ENCODE measurements around the gene ZNF565.
"Not testable (repeated sequence)": the region's sequence is repeated elsewhere in the genome, so short reads cannot be mapped to it uniquely, and the experiment has no call there.

The ZNF565 gene

DNA sequence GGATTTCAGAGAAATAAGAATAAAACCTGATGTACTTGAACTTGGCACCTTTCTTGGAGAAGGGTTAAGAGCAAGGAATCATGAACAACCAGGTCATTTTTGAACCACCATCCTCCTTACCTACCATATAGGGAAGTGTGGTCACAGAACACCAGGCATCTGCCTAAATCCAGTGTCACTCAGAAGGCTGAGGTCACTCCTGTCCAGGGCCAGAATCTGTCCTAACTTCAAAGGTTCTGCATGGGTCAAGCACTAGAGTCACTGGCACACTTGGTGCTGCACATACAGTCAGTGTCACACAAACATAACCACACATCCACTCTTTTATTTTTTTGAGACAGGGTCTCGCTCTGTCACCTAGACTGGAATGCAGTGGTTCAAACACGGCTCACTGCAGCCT, 1.6 kb downstream of the ZNF565 start:
- DNase-seq (ENCODE audit: low read depth): no peak

DNA sequence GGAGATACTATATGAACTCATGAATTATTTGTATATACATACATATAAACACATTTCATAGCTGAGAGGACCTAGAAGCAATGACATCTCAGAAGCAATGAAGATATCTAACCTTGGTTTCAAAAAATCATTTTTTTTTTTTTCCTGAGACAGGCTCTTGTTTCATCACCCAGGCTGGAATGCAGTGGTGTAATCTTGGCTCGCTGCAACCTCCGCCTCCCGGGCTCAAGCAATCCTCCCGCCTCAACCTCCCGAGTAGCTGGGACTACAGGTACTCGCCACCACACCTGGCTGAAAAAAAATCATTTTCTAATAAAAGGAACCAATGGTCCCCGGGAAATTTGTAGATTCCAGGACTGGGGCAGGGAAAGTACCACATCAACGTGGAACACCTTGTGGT, 4.0 kb downstream of the ZNF565 start:
- no peak for DNase-seq (ENCODE audit: low read depth)

DNA sequence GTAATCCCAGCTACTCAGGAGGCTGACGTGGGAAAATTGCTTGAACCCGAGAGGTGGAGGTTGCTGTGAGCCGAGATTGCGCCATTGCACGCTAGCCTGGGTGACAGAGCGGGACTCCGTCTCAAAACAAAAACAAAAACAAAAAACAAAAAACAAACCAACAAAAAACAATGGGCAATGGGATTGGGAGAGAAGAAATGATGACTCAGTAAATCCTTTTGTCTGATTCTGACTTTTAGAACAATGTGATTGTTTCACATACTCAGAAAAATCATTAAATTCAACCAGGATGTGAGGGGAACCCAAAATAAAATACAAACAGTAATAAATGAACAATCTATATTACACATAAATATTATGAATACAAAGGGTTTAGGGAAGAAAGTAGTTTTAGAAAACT, 5.1 kb downstream of the ZNF565 start:
- no peak for DNase-seq (ENCODE audit: low read depth)

DNA sequence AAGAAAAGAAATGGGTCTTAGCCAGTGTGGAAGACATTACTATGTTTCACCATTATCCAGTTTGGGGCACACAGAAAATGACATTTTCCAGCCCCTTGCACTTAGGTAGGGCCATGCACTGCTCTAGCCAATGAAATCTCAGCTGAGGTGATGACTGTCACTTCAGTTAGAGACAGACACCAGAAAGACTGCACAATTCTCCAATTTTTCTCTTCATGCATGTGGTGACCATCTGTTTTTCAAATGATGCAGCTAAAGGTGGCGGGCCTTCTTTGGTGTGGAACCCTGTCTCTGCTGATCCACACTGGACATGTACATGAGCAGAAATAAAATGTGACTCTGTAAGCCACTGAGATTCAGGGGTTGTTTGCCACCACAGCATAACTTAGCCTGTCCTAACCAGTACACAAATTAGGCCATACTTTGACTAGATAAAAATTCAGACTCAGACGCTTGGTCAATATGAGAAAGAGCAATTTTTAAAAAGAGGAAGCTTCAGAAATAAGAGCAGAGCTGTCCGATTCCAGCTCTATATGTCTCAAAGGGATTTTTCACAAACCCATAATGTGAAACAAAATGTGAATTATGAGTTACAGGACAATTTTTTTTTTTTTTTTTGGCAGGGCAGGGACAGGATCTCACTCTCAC, 6.7 kb downstream of the ZNF565 start:
- no peak for DNase-seq (ENCODE audit: low read depth)

DNA sequence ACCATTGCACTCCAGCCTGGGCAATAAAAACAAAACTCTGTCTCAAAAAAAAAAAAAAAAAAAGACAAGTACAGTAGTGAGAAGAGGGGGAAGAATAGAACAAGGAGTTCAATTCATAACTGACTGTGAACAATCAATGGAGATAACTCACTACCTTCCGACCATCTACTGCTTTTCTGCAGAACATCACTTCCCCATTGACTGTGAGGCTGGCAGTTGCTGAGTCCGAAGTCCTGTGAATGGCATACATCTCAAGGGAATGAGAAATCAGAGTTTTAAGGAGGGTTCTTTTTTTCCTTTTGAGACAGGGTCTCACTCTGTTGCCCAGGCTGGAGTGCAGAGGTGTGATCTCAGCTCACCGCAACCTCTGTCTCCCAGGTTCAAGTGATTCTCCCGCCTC, 11.2 kb downstream of the ZNF565 start:
- no peak for DNase-seq (ENCODE audit: low read depth)

DNA sequence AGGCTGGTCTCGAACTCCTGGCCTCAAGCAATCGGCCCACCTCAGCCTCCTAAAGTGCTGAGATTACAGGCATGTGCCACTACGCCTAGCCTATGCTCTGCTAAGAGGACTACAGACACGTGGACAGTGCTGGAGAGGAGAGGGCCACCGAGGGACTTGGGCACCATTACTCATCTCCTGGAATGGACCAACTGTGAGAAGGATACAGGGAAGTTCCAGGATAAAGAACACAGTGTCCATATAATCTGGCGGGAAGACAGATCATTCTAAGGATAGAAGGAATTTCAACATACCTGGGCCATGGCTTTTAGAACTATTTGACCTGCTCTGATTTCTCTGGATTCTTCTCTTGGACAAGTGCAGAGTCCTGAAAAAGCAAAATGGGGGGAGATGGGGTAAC, 12.8 kb downstream of the ZNF565 start:
- DNase-seq (ENCODE audit: low read depth): no peak

DNA sequence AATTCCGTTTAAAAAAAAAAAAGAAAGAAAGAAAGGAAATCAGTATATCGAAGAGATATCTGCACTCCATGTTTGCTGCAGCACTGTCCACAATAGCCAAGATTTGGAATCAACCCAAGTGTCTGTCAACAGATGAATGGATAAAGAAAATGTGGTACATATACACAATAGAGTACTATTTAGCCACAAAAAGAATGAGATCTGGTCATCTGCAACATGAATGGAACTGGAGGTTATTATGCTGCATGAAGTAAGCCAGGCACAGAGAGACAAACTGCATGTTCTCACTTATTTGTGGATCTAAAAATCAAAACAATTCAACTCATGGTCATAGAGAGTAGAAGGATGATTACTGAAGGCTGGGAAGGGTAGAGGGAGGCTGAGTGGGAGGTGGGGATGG, 16.3 kb downstream of the ZNF565 start:
- DNase-seq (ENCODE audit: low read depth): no peak

DNA sequence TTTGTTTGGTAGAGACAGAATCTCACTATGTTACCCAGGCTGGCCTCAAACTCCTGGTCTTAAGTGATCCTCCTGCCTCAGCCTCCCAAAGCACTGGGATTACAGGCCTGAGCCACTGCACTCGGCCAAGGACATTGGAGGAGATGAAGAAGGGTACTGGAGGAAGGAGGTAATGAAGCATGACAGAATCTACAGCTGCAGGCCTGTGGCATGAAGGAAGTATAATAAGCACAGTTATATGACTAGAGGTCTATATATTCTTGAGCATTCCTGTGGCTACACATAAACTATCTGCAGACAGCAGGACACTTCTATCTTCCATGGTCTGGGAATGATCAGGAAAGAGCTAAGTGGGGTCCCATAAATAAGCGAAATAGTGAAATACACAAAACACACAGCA, 18.2 kb downstream of the ZNF565 start:
- no peak for DNase-seq (ENCODE audit: low read depth)

DNA sequence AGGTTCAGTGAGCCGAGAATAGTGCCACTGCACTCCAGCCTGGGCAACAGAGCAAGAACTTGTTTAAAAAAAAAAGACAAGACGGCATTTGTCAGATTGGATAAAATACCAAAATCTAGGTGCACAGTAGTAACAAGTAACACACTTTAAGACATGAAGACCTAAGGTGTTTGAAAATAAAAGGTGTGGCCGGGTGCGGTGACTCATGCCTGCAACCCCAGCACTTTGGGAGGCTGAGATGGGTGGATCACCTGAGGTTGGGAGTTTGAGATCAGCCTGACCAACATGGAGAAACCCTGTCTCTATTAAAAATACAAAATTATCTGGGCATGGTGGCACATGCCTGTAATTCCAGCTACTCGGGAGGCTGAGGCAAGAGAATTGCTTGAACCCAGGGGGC, 27.7 kb downstream of the ZNF565 start:
- DNase-seq (ENCODE audit: low read depth): not testable (repeated sequence)

DNA sequence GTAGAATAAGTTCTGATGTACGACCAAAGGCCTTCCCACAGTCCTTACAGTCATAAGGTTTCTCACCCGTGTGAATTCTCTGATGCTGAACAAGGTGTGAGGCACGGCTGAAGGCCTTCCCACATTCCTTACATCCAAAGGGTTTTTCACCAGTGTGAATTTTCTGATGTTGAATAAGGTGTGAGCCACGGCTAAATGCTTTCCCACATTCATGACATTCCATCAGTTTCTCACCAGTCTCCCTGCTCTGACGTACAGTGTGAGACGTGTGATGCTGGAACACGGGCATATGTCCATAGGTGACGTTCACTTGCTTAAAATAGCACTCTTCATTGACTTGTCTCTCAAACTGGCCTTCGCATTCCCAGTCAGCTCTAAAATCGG, 31.2 kb downstream of the ZNF565 start:
- DNase-seq (ENCODE audit: low read depth): no peak

DNA sequence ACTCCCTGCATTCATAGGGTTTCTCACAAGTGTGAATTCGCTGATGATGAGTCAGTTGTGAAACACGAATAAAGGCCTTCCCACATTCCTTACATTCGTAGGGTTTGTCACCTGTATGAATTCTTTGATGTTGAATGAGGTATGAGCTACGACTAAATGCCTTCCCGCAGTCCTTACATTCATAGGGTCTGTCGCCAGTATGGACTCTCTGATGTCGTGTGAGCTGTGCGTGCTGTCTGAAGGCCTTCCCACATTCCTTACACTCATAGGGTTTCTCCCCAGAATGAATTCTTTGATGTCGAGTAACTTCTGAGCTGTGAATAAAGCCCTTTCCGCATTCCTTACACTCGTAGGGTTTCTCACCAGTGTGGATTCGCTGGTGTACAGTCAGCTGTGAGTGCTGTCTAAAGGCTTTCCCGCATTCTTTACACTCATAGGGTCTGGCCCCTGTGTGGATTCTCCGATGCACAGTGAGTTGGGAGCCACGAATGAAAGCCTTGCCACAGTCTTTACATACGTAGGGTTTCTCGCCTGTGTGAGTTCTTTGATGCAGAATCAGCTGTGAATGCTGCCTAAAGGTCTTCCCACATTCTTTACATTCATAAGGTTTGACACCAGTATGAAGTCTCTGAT, 31.7 kb downstream of the ZNF565 start:
- DNase-seq (ENCODE audit: low read depth): no peak

DNA sequence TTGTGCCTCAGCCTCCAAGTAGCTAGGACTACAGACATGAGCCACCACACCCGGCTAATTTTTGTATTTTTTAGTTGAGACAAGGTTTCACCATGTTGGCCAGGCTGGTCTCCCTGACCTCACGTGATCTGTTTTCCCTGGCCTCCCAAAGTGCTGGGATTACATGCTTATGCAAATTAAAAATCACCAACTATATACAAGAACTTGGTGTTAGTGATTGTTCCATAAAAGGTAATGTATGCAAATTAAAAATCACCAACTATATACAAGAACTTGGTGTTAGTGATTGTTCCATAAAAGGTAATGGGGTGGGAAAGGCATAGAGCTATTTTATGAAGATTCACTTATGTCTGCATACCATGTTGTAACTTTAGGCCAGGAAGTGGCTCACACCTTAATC, 35.4 kb downstream of the ZNF565 start:
- not testable (repeated sequence) for DNase-seq (ENCODE audit: low read depth)

DNA sequence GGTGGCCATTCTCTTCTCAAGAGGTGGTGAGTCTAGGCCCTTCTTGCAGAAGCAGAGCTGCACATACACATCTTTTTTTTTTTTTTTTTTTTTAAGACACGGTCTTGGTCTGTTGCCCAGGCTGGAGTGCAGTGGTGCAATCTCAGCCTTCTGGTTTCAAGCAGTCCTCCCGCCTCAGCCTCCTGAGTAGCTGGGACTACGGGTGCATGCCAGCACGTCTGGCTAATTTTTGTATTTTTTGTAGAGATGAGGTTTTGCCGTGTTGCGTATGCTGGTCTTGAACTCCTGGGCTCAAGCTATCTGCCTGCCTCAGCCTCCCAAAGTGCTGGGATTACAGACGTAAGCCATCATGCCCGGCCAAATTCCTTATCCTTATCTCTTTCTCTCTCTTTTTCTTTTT, 40.6 kb downstream of the ZNF565 start:
- DNase-seq (ENCODE audit: low read depth): not testable (repeated sequence)

DNA sequence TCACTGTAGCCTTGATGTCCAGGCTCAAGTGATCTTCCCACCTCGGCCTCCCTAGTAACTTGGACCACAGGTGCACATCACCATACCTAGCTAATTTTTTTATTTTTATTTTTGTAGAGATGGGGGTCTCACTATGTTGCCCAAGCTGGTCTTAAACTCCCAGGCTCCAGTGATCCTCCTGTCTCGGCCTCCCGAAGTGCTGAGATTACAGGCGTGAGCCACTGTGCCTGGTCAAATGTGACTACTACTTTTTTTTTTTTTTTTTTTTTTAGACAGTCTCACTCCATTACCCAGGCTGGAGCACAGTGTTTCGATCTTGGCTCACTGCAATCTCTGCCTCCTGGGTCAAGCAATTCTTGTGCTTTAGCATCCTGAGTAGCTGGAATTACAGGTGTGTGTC, 41.6 kb downstream of the ZNF565 start:
- DNase-seq (ENCODE audit: low read depth): no peak

DNA sequence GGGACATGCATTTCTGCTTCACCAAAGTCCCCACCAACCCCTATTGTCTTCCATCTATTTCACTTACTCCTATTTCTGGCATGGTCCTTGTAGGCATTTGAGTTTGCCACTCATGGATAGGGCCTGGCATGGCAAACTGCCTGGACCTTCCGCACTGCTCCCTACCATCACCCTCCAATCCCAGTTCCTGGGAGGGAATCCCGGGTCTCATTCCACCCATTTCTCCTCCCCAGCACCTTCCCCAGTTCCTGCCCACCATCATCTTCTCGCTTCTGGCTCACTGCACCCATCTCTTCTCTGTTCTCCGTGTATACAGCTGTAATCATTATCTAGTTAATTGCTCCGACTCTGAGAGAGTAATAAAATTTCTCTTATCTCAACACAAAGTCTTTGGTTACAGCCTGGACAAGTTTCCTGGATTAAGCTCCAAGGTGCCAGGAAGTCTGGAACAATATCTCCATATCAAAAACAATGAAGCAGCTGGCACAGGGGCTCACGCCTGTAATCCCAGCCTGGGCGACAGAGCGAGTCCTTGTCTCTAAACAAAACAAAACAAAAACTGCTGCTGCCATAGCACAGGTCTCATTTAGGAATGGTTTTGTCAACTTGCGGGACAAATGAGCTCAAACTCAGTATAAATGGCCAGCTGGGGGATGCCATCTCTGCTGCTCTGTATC, 45.2 kb downstream of the ZNF565 start:
- no peak for DNase-seq (ENCODE audit: low read depth)

DNA sequence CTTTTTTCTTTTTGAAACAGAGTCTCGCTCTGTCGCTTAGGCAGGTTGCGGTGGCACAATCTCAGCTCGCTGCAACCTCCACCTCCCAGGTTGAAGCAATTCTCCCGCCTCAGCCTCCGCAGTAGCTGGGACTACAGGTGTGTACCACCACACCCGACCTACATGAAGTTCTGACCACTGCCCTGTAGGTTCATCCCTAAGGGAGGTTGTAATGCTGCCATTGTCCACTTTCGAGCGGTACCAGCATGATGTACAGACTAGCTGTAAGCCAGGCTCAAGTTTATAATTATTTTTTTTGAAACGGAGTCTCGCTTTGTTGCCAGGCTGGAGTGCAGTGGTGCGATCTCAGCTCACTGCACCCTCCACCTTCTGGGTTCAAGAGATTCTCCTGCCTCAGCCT, 50.7 kb downstream of the ZNF565 start:
- DNase-seq (ENCODE audit: low read depth): no peak

DNA sequence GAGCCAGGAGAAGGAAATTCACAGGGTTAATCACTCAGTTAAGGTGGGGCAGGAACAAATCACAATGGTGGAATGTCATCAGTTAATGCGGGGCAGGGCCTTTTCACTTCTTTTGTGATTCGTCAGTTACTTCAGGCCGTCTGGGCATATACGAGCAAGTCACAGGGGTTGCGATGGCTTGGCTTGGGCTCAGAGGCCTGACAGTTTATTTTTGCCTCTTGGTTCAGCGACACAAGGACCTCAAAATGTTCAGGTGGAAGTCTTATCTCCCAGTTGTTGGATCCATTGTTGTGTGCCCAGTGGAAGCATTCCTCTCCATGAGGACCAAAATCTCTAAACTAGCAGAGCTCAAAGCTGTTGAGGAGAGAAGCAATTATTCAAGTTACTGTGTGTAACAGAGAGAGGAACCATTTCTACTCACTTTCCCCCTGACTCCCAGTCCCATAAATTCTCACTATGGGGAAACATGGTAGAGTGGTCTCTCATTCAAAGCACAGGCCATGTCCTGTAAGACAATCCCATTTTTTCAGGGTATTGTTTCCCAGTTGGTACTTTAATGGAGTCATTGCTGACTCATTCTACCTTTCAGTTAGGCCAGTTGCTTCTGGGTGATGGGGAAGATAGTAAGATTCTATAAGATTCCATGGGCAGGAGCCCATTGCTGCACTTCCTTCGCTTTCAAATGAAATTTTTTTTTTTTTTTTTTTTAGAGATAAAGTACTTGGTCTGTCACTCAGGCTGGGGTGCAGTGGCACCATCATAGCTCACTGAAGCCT, 53.5 kb downstream of the ZNF565 start:
- DNase-seq (ENCODE audit: low read depth): no peak

DNA sequence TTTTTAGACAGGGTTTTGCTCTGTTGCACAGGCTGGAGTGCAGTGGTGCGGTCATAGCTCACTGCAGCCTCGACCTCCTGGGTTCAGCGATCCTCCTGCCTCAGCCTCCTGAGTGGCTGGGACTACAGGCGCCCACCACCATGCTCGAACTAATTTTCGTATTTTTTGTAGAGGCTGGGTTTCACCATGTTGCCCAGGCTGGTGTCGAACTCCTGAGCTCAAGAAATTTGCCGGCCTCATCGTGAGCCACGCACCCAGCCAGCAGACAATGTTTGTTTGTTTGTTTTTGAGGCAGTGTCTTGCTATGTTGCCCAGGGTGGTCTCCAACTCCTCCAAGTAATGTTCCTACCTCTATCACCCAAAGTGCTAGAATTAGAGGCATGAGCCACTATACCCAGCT, 61.3 kb downstream of the ZNF565 start:
- DNase-seq (ENCODE audit: low read depth): no peak

DNA sequence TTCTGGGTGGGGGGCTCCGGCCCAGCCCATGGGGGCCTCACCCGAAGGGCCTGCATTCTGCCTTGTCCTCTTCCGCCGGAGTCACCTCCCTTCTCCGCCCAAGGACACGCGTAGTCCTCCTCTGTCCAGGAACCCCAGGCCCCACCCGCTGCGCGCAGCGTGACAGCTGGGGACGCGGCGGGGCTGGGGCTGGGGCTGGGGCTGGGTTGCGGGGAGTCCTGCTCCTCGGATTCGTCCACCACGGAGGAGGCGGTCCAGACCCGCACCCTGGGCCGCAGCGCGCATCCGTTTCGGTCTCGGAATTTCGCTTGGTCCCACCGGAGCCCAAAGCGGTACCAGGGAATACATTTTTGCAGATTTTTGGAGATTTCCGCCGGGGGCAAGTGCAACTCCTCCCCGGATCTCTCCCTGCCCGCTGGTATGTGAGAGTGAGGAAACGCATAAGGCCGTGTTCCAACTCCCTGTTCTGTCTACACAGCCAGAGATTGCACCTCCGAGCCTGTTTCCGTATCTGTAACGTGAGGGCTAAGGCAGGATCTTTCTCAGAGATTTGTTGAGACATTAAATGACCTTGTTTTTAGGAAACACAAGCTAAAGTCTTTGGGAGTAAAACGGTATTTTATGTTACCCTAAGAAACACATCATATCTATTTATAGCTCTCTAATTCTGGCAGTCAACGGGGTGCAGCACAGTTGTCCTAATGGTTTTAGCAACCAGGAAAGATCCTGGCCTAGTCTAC, 61.9 kb downstream of the ZNF565 start, which contains the start of gene COX7A1:
COX7A1 (minus strand) TSS at position 96 of the 740 bp plus-strand sequence; CDS start at position 56, 40 bp downstream.
- no peak for DNase-seq (ENCODE audit: low read depth)

DNA sequence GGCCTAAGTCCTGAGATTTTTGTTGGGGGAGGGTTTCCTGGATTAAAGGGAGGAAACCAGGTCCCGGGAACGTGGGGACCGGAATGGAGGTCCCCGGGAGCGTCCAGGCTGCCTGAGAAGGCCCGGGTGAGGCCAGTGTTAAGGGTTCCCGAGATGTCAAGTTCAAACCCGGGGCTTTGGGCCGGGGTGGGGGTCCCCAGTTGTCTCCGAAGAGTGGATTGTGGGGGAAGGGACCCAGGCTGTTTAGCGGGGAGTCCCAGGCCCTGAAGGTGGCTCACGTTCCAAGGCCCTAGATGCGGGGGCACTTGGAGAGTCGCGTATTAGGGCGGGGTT, 62.5 kb downstream of the ZNF565 start:
- DNase-seq (ENCODE audit: low read depth): no peak

DNA sequence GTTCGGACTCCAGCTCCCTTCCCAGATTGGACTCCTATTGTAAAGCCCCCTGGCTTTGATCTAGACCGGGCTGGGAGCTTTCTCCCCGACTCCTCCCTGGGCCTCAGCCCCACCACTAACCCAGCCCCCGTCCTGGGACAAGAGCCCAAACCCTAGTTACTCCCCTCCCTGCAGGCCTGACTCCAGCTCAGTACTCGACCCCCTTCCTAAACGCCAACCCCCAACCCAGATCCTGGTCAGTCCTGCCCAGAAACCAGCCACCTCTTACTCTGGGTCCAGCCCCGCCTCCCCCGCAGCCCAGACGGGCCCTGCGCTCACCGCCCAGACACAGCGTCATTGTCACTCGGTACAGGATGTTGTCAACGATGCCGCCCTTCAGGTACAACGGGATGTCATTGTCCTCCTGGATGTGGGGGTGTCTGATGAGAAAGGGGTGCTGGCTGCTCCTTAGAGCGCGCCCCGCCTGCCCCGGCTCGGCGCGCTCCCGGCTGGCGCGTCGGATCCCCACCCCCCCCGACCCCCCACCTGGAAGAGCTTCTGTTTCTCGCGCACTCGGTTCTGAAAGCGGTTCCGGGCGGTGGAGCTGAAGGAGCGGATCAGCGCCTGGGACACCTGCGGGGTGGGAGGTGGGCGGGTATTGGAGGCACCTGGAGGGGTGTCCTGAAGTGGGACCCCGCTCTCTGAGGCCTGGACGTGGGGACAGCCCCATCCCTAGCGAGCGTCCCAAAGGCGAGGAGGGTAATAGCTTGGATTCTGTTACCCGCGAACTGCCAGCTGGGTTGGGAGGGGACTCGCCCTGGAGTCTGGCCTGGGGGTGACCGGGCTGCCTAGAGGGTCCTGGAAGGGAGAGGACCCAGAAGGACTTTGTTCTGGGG, 63.1 kb downstream of the ZNF565 start:
- DNase-seq (ENCODE audit: low read depth): no peak
